Astrocyte (in vitro differentiated cells and primary cell): ENCODE results near the gene TMEM150A. TPM values are rescaled to one million over a fixed set of nuclear protein-coding genes. Genes with fewer than 3 reads are reported as not detected.

Experiments
- DNase-seq: peaks from one replicate; pipeline ENCODE4 v3.0.0-alpha.2; 2010; ENCODE audit warnings: low read depth
- FAIRE-seq: peaks from 2 replicates; lab custom pipeline; 2011; peaks lifted over from hg19 to GRCh38; lab: Jason Lieb, UNC
- H2AFZ ChIP-seq: 2 replicates; pipeline ENCODE4 v1.6.0; 2012; ENCODE audit warnings: low read depth, low read length, inconsistent platforms
- H3K27ac ChIP-seq: 2 replicates; pipeline ENCODE4 v1.5.1; 2011; ENCODE audit warnings: low read depth, low read length, inconsistent platforms
- H3K27me3 ChIP-seq: 2 replicates; pipeline ENCODE4 v1.6.0; 2011; ENCODE audit warnings: low read length, inconsistent platforms; ENCODE audit not compliant: insufficient read depth
- H3K36me3 ChIP-seq: 2 replicates; pipeline ENCODE4 v1.5.1; 2011; ENCODE audit warnings: low read length, inconsistent platforms; ENCODE audit not compliant: insufficient read depth
- H3K4me1 ChIP-seq: 2 replicates; pipeline ENCODE4 v1.5.1; 2011; ENCODE audit warnings: low read length, inconsistent platforms; ENCODE audit not compliant: insufficient read depth
- H3K4me2 ChIP-seq: 2 replicates; pipeline ENCODE4 v1.6.0; 2012; ENCODE audit warnings: low read length, inconsistent platforms
- H3K4me3 ChIP-seq: 2 replicates; pipeline ENCODE4 v1.5.1; 2011; ENCODE audit warnings: low read depth, mild to moderate bottlenecking, low read length, inconsistent platforms; ENCODE audit not compliant: insufficient read depth
- H3K79me2 ChIP-seq: 2 replicates; pipeline ENCODE4 v1.6.0; 2012; ENCODE audit warnings: mild to moderate bottlenecking, low read length, inconsistent platforms; ENCODE audit not compliant: insufficient read depth
- H3K9ac ChIP-seq: 2 replicates; pipeline ENCODE4 v1.6.0; 2012; ENCODE audit warnings: mild to moderate bottlenecking, low read length, inconsistent platforms
- H3K9me3 ChIP-seq: 2 replicates; pipeline ENCODE4 v1.5.1; 2012; ENCODE audit warnings: low read depth, mild to moderate bottlenecking, low read length, inconsistent platforms; ENCODE audit not compliant: insufficient read depth
- H4K20me1 ChIP-seq: 2 replicates; pipeline ENCODE4 v1.6.0; 2012; ENCODE audit warnings: low read length, inconsistent platforms; ENCODE audit not compliant: insufficient read depth
- H3K27ac Mint-ChIP-seq: one replicate; pipeline ENCODE4 v1.8.0; 2021; ENCODE audit warnings: mild to moderate bottlenecking, mixed read lengths; ENCODE audit not compliant: unreplicated experiment
- H3K27me3 Mint-ChIP-seq: one replicate; pipeline ENCODE4 v1.8.0; 2021; ENCODE audit warnings: low read depth, mixed read lengths; ENCODE audit not compliant: unreplicated experiment
- H3K36me3 Mint-ChIP-seq: one replicate; pipeline ENCODE4 v1.8.0; 2021; ENCODE audit warnings: low read depth, mixed read lengths; ENCODE audit not compliant: unreplicated experiment
- H3K4me1 Mint-ChIP-seq: one replicate; pipeline ENCODE4 v1.8.0; 2021; ENCODE audit warnings: low read depth, mixed read lengths; ENCODE audit not compliant: unreplicated experiment
- H3K4me3 Mint-ChIP-seq: one replicate; pipeline ENCODE4 v1.8.0; 2021; ENCODE audit warnings: mild to moderate bottlenecking, moderate library complexity, mixed read lengths; ENCODE audit not compliant: unreplicated experiment
- H3K9me3 Mint-ChIP-seq: one replicate; pipeline ENCODE4 v1.8.0; 2021; ENCODE audit warnings: mild to moderate bottlenecking, mixed read lengths; ENCODE audit not compliant: unreplicated experiment
- EZH2 ChIP-seq: IDR thresholded peaks from 2 replicates; pipeline ENCODE4 v1.6.1; 2012; ENCODE audit warnings: mild to moderate bottlenecking, low read length, inconsistent platforms; ENCODE audit not compliant: insufficient read depth
- total RNA-seq: library from RNA; stranded (reverse); gene quantifications from 2 replicates; pipeline ENCODE4 v1.2.1, GENCODE V29; 2021
- TF ChIP-seq, protein P1 (sequence below): IDR thresholded peaks from 2 replicates; pipeline ENCODE4 v1.5.1; 2011; ENCODE audit warnings: low read depth, mild to moderate bottlenecking, inconsistent platforms, low read length, moderate library complexity; ENCODE audit not compliant: insufficient read depth

Gene TMEM150A
- total RNA-seq, 1 donor from 2014 or later: 20.4 TPM

DNA sequence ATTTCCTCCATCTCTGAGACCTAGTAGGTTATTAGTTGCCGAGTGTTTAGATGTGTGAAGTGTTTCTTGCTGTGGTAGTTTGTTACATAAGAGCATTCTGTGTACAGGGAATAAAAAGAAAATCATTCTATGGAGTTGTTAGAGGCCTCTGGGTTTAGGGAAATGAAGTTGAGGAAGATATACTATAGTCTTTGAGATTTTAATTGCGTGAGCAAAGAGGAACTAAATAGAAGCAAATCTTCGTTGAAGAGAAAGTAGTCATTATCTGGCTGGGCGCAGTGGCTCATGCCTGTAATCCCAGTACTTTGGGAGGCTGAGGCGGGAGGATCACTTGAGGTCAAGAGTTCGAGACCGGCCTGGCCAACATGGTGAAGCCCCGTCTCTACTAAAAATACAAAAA, 32.5 kb upstream of the TMEM150A start:
- peaks cover 45% of the 10 kb centered on the region for H3K36me3 ChIP-seq

DNA sequence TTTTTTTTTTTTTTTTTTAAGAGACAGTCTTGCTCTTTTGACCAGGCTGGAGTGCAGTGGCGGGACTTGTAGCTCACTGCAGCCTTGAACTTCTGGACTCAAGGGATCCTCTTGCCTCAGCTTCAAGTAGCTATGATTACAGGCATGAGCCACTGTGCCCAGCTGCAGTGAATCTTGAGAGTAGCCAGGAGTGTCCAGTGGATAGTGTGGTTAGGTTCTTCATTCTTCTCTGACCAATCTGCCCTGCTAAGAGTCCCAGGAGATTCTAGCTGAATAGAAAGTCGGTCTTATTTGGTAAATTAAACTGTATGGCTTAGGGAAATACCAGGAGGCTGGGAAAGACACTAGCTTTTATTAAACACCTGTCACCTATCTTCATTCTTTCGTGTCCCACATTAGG, 28.8 kb upstream of the TMEM150A start:
- Histone ChIP-seq H3K36me3 (peaks cover 40% of the 10 kb centered on the region), H3K4me1 (no peaks in the 10 kb centered on the region), H3K4me2 (no peak overlapping the region), H2AFZ (no peak overlapping the region), H3K79me2 (peaks cover 24% of the 10 kb centered on the region), H4K20me1 (peaks cover 26% of the 10 kb centered on the region), H3K9me3 (no peaks in the 10 kb centered on the region), H3K27me3 (no peaks in the 10 kb centered on the region), H3K4me3 (no peak overlapping the region), H3K27ac (no peak overlapping the region), H3K9ac (no peak overlapping the region)
- Mint-ChIP-seq H3K36me3 (peaks cover 14% of the 10 kb centered on the region), H3K27me3 (no peaks in the 10 kb centered on the region), H3K9me3 (no peaks in the 10 kb centered on the region), H3K27ac (no peak overlapping the region), H3K4me1 (peaks cover 3% of the 10 kb centered on the region), H3K4me3 (no peak overlapping the region)
- no peak for TF ChIP-seq EZH2
- TF ChIP-seq, protein P1, sequence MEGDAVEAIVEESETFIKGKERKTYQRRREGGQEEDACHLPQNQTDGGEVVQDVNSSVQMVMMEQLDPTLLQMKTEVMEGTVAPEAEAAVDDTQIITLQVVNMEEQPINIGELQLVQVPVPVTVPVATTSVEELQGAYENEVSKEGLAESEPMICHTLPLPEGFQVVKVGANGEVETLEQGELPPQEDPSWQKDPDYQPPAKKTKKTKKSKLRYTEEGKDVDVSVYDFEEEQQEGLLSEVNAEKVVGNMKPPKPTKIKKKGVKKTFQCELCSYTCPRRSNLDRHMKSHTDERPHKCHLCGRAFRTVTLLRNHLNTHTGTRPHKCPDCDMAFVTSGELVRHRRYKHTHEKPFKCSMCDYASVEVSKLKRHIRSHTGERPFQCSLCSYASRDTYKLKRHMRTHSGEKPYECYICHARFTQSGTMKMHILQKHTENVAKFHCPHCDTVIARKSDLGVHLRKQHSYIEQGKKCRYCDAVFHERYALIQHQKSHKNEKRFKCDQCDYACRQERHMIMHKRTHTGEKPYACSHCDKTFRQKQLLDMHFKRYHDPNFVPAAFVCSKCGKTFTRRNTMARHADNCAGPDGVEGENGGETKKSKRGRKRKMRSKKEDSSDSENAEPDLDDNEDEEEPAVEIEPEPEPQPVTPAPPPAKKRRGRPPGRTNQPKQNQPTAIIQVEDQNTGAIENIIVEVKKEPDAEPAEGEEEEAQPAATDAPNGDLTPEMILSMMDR: no peak
- DNase-seq (no peak), FAIRE-seq (no peak)

More for the DNA sequence above, 32.5 kb upstream of the TMEM150A start:
- TF ChIP-seq, protein P1: no peak
- TF ChIP-seq EZH2: no peak
- no peak overlapping the region for H3K9ac ChIP-seq
- DNase-seq (no peak), FAIRE-seq (no peak)
- Mint-ChIP-seq H3K4me3 (no peak overlapping the region), H3K9me3 (no peaks in the 10 kb centered on the region), H3K36me3 (peaks cover 17% of the 10 kb centered on the region), H3K4me1 (peaks cover 3% of the 10 kb centered on the region), H3K27ac (no peak overlapping the region), H3K27me3 (no peaks in the 10 kb centered on the region)
- H3K9me3 ChIP-seq: no peaks in the 10 kb centered on the region
- no peak overlapping the region for H2AFZ ChIP-seq
- H3K4me1 ChIP-seq: no peaks in the 10 kb centered on the region
- no peak overlapping the region for H3K27ac ChIP-seq
- no peak overlapping the region for H3K4me3 ChIP-seq
- H3K27me3 ChIP-seq: no peaks in the 10 kb centered on the region
- H3K79me2 ChIP-seq: peaks cover 24% of the 10 kb centered on the region
- peaks cover 32% of the 10 kb centered on the region for H4K20me1 ChIP-seq
- no peak overlapping the region for H3K4me2 ChIP-seq

- H3K9ac ChIP-seq: no peak overlapping the region
- no peak overlapping the region for H2AFZ ChIP-seq
- H3K4me1 ChIP-seq: no peaks in the 10 kb centered on the region
- peaks cover 24% of the 10 kb centered on the region for H4K20me1 ChIP-seq
- H3K27ac ChIP-seq: no peak overlapping the region
- no peak overlapping the region for H3K4me2 ChIP-seq
- H3K9me3 Mint-ChIP-seq: no peaks in the 10 kb centered on the region
- no peak for TF ChIP-seq EZH2
- TF ChIP-seq, protein P1: no peak
- FAIRE-seq (no peak), DNase-seq (no peak)
- H3K27ac Mint-ChIP-seq: no peak overlapping the region
- no peak overlapping the region for H3K4me3 ChIP-seq
- H3K27me3 ChIP-seq: no peaks in the 10 kb centered on the region
- H3K79me2 ChIP-seq: peaks cover 20% of the 10 kb centered on the region
- H3K4me3 Mint-ChIP-seq: no peak overlapping the region
- no peaks in the 10 kb centered on the region for H3K9me3 ChIP-seq
- peaks cover 51% of the 10 kb centered on the region for H3K36me3 ChIP-seq
- no peaks in the 10 kb centered on the region for H3K27me3 Mint-ChIP-seq
- peaks cover 25% of the 10 kb centered on the region for H3K36me3 Mint-ChIP-seq
- H3K4me1 Mint-ChIP-seq: no peaks in the 10 kb centered on the region
Observed at GRCh38 chr2:85628658-85629057, 26.2 kb upstream of the TMEM150A start.
